Measurements from ENCODE around the gene DCTN5.

- TF ChIP-seq RAD21 (IDR thresholded peaks at IDR 0.05; ENCODE audit: low read length) (no peak), IRF3 (IDR thresholded peaks at IDR 0.05; ENCODE audit: low read depth, low read length) (no peak), EP300 (IDR thresholded peaks at IDR 0.05; ENCODE audit: borderline replicate concordance in 1 of 2, low read depth in 1 of 2, low read length in 1 of 2) (no peak), GABPA (IDR thresholded peaks at IDR 0.05; ENCODE audit: low read depth) (no peak), CHD2 (IDR thresholded peaks at IDR 0.05; ENCODE audit: low read length, partially characterized antibody) (no peak), SIN3A (IDR thresholded peaks at IDR 0.05; ENCODE audit: borderline replicate concordance, low read depth, low read length) (no peak), MXI1 (IDR thresholded peaks at IDR 0.05; ENCODE audit: low read depth, low read length) (no peak), FOXM1 (IDR thresholded peaks at IDR 0.05; ENCODE audit: low read depth) (no peak), TAF1 (IDR thresholded peaks at IDR 0.05; ENCODE audit: borderline replicate concordance, low read depth, low read length) (no peak), MAX (IDR thresholded peaks at IDR 0.05; ENCODE audit: low read depth) (no peak), CTCF (IDR thresholded peaks at IDR 0.05) (no peak), POLR2AphosphoS5 (IDR thresholded peaks at IDR 0.05; ENCODE audit: low read depth, low read length) (no peak), JUND (IDR thresholded peaks at IDR 0.05) (no peak), FOSL2 (IDR thresholded peaks at IDR 0.05; ENCODE audit: borderline replicate concordance, low read depth) (no peak)
Observed at GRCh38 chr16:23712976-23713375, 71.7 kb downstream of the DCTN5 start, which contains the start of gene ERN2.

Data from SK-N-SH (cell line).